Gastrocnemius medialis (tissue), 4 donors: ENCODE measurements around the gene CTRB1.

Source experiments
- POLR2A ChIP-seq, 2 donors: fragments of 450-650 bp; IDR thresholded peaks; one replicate each; pipeline ENCODE4 v1.6.1; 2017; ENCODE audit warnings: antibody characterized with exemption in 2 of 2, mild to moderate bottlenecking in 2 of 2, moderate library complexity in 2 of 2
- TF ChIP-seq, protein P1 (sequence below), 5 experiments: fragments of 450-650 bp in 3 of 5; fragments of 200-600 bp in 2 of 5; sonication (generic) in 2 of 5; IDR thresholded peaks in 4 of 5; conservative IDR thresholded peaks in 1 of 5; 1 replicate in 4 of 5; 2 replicates in 1 of 5; pipeline ENCODE4 v1.5.1; 2016 to 2019; ENCODE audit warnings: antibody characterized with exemption in 5 of 5, mild to moderate bottlenecking in 3 of 5, moderate library complexity in 3 of 5

DNA sequence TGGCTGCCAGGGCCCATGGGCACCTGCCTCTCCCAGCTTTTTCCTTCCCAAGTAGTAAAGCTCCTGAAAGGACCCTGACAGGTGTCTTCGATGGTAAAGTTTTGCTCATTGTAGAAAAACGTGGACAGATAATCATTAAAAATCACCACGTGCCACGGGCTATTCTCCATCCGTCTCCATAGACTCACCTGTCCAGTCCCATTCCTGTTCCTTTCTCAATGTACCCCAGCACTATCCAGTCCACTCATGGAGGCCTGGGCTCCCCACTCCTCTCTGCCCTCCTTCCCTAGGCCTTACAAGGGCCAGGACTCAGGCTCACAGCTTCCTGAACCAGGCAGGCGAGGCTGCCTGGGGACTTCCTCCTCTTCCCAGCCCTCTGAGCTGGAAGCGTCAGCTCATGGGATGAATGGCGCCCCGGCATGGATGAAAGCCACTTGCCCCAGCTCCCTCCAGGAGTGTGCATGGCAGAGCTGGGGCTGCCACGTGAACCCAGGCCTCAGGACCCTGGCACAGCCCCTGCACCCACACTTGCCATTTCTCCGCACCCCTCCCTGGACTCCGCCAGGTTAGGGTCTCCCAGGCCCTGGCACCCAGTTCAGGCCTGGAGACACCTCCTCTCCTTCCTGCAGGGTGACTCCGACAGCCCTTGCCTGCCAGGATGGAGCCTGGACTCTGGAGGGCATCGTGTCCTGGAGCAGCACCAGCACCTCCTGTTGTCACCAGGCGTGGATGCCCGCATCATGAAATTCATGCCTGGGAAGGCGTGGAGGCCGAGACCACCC lies 8.8 kb downstream of the CTRB1 start:
- TF ChIP-seq, protein P1, sequence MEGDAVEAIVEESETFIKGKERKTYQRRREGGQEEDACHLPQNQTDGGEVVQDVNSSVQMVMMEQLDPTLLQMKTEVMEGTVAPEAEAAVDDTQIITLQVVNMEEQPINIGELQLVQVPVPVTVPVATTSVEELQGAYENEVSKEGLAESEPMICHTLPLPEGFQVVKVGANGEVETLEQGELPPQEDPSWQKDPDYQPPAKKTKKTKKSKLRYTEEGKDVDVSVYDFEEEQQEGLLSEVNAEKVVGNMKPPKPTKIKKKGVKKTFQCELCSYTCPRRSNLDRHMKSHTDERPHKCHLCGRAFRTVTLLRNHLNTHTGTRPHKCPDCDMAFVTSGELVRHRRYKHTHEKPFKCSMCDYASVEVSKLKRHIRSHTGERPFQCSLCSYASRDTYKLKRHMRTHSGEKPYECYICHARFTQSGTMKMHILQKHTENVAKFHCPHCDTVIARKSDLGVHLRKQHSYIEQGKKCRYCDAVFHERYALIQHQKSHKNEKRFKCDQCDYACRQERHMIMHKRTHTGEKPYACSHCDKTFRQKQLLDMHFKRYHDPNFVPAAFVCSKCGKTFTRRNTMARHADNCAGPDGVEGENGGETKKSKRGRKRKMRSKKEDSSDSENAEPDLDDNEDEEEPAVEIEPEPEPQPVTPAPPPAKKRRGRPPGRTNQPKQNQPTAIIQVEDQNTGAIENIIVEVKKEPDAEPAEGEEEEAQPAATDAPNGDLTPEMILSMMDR (IDR thresholded peaks at IDR 0.05 in 4 of 5, conservative IDR thresholded peaks at IDR 0.05 in 1 of 5) = no peak
- no peak for TF ChIP-seq POLR2A (IDR thresholded peaks at IDR 0.05)
